Spleen (tissue), 3 donors: ENCODE measurements around the gene ARHGAP19.

Source experiments
- POLR2A ChIP-seq, 3 donors: fragments of 450-650 bp; IDR thresholded peaks; one replicate each; pipeline ENCODE4 v1.5.1; 2017; ENCODE audit warnings: antibody characterized with exemption in 3 of 3, mild to moderate bottlenecking in 1 of 3
- POLR2AphosphoS5 ChIP-seq, 3 donors: sonication (generic); formaldehyde crosslinking; IDR thresholded peaks; one replicate each; pipeline ENCODE4 v1.5.1; 2017; ENCODE audit warnings: antibody characterized with exemption in 3 of 3

DNA sequence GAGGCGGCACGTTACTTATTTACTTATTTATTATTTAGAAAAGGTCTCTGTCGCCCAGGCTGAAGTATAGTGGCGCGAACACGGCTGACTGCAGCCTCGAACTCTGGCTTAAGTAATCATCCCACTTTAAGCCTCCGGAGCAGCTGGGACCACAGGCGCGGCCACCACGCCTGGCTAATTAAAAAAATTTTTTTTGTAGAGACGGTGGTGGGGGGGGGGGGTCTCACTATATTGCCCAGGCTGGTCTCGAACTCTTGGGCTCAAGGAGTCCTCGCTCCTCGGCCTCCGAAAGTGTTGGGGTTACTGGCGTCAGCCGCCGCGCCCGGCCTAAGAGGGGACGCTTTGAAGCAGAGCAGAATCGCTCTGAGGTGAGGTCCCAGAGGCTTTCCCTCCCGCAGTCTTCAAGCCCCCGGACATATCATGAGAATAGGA, 42.8 kb upstream of the ARHGAP19 start:
- TF ChIP-seq POLR2A (IDR thresholded peaks at IDR 0.05) (no peak), POLR2AphosphoS5 (IDR thresholded peaks at IDR 0.05) (no peak)
